Measurements from ENCODE around the gene TFF1.

The TFF1 gene

DNA sequence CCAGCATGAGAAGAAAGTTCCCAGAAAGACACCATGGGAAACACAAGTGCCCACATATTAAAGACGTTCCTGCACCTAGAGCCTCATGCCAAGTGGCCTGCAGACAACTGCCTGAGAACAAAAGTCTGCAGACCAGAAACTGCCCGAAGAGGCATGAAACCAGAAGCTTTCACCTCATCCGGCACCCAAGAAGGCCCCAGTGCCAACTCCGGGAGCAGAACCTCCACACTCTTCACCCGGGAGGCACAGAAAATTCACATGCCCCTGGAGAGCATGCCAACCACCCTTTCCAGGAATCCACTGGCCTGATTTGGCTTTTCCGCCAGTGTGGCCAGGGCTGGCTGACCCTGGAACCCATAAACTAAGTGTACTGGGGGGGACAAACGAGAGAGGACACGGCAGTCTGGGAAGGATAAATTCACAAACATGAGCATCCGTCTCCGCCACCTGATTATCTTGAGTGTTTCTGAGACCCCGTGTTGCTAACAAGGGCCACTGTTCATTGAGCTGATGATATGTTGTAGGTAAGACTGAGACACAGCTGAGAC, 22.3 kb downstream of the TFF1 start:
- DNase-seq (ENCODE audit: low read depth in 2 of 2), result no peak

- DNase-seq (ENCODE audit: low read depth in 2 of 2), result no peak
Measured at GRCh38 chr21:42343556-42343955, 22.8 kb downstream of the TFF1 start.

DNA sequence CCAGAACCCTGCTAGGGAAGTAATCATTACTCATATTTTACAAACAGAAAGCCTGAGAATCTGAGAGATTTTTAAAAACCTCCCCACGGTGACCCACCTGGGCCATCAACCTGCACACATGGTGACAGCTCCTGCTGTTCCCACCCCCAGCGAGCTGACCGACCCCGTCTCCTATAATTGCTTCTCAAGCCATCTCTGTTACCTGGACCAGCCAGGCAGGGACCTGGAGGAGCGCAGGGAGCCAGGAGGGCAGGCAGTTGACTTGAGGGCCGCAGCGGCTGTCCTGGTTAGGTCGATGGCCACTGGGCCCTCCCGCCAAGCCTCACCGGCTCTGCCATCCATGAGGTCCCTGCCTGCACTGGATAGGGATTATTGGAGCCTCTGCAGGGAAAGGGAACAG, 23.2 kb downstream of the TFF1 start:
- DNase-seq (ENCODE audit: low read depth in 2 of 2), result no peak

GRCh38 chr21:42341776-42342542, 24.4 kb downstream of the TFF1 start:
- DNase-seq (ENCODE audit: low read depth in 2 of 2), result no peak

DNA sequence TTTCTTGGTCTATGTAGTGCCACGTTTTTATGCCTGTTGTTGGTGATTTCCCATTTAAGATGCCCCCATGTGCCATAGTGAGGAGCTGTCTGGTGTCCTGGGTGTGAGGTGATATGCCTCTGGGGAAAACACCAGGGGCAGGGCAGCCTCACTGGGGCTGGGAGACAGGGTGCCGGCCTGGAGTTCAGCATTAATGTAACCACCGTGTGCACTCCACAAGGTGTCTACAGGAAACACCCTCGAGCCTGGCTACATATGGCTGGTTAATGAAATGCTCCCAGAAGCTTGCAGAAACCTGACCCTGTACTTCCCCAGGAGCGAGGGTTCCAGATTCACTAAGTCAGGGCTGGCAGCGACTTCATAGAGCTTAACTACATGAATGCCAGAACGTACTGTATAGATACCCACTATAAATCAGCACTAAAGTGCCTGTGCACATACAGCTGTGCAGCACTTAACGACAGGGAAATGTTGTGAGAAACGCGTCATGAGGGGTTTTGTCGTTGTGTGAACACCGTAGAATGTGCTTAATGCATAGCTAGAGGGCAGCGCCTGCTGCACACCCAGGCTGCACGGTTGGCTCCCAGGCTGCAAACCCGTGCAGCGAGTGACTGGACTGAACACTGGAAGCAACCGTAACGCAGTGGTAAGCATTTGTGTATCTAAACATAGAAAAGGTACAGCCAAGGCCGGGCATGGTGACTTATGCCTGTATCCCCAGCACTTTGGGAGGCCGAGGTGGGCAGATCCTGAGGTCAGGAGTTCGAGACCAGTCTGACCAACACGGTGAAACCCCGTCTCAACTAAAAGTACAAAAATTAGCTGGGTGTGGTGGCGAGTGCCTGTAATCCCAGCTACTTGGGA, 25.9 kb downstream of the TFF1 start:
- DNase-seq (ENCODE audit: low read depth in 2 of 2), result no peak

DNA sequence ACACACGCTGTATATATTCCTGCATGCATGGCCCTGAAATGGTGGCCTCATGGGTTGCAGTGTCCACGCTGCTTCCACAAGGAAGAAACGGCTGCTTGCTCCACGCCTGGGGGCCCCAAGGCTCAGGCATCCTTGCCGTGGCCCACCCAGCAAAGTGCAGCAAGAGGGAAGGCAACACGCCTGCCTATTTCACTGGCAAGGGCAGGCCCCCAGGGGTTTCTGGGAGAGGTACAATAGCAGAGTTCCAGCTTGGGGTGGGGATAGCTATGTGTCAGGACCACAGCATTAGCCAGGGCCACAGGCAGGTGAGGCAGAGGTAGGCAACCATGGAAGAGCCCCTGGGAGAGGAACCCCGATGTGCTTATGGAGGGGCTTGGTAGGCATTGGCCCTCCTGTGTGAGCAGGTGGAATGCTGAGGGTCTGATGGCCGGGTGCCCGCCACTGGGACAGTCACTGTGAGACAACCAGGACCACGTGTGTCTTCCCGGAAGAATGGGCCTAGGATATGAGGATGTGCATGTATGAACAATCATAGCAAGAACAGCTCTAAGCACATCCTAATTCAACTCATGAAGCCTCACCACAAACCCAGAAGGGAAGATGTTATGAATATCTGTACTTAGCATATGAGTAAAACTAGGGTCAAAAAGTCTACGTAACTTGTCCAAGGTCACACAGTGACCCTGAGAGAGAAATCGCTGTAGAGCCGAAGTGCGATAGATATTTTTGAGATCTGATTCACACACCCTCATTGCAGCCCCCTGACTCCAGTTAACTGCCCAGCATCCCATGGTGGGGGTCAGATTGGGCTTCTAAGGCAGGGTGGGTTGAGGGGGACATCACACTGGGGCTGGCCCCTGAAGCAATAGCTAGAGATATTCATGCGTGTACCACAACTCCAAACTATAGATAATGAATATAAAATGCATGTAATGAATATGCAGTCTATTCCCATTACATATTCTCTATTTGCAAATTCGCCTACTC, 27.3 kb downstream of the TFF1 start:
- no peak for DNase-seq (ENCODE audit: low read depth in 2 of 2)

DNA sequence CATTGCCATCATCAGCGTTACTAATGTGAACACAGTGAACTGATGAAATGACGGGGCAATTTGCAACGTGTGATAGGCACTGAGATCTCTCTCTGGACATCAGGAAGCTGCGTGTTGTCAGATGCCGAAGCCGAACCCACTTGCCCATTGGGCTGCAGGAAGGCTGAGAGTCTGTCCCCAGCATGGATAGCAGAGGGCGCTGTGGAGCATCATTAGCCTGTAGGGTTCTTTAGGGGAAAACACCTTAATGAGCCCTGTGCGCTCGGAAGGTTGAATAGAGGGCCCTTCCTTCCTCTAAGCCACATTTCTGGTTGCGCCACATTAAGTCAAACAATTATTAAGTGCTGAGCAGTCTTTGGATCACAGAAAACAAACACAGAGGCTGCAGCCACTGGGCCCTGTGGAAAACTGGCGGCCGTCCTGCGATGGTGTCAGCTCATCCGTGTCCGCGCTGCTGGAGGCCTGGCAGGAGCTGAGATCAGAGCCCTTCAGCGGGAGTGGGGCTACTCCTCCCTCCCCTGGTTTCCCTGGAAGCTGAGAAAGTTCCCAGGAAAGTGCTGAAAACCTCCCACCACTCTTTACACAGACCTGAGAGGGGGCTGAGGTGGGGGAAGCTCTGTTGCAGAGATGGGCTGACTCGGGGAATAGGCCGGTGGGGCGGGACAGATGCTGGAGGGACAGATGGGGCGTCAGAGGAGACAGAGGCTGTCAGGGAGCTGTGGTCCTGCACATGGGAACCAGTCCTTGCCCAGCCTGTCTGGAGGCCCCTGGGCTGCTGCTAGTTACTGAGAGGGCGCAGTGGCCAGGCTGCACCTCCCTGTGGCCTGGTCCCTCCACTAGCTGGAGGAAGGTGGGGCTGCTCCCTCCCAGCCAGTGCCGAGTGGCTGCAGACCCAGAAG, 28.3 kb downstream of the TFF1 start:
- DNase-seq (ENCODE audit: low read depth in 2 of 2), result no peak

- no peak for DNase-seq (ENCODE audit: low read depth in 2 of 2)
Measured at GRCh38 chr21:42337276-42337675, 29.1 kb downstream of the TFF1 start.

DNA sequence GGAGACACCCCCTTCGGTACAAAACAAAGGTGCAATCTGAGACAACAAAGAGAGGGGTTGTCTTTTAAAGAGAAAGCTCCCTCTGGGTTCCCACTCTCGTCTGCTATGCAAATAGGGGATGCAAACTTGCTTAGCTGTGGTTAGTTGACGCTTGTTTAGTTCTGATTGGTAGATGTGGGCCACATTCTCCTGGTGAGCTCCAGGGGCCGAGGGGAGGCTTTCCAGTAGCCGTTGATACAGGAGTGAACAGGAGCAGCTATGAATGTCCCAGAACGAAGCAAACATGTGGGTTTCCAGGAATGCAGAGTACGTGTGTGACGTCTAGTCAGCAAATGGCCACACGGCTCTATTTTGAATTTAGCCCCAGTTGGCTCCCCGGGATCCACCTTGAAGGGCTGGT, 30.3 kb downstream of the TFF1 start:
- no peak for DNase-seq (ENCODE audit: low read depth in 2 of 2)

DNA sequence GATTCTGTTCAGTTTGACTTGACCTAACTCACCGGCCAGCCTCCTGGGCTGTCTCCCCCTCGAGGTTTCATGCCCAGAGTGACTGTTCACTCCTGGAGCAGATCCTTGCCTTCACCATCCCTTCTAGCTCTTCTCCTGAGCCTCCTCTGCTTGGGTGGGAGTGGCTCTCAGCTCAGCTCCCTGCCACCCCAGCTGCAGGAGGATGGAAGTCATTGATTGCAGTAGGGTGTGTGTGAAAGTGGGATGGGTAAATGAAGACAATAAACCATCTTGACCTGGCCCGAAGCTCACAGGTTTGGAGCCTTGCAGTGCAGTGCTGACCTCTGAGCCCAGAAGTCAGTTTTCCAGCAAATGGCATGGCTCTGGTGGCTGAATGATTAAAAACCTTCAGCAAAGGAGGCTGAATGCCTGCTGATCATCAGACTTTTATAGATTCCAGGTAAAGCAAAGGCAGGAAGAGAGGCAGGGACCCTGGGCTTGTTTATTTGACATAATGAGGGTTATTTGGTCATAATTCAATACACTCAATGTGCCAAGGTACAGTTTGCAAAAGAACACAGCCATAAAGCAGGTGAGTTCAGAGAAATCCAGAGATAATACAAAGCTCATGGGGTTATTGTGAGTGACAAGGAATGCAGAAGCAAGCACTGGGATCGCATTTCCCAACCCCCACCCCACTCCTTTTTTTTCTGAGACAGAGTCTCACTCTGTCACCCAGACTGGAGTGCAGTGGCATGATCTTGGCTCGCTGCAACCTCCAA, 33.6 kb downstream of the TFF1 start:
- no peak for DNase-seq (ENCODE audit: low read depth in 2 of 2)

DNA sequence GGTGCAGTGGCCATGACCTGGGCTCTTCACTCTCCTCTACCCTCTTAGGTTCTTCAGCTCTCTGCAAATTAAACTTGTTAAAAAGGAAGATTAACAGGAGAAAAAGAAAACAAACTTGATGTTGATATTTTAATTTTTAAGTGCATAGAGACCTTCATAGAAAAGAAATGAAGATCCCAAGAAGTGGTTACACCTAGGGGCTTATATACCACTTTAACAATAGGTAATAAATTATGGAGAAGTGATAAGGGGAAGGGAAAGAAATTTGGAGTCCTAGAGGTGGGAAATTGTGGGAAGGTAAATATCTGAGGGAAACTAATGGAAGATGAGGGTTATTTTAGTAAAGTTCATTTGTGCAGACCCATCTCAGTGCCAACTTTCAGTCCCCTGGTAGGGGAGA, 34.7 kb downstream of the TFF1 start:
- no peak for DNase-seq (ENCODE audit: low read depth in 2 of 2)

- DNase-seq (ENCODE audit: low read depth in 2 of 2), result no peak
Measured at GRCh38 chr21:42330380-42331371, 35.7 kb downstream of the TFF1 start.

DNA sequence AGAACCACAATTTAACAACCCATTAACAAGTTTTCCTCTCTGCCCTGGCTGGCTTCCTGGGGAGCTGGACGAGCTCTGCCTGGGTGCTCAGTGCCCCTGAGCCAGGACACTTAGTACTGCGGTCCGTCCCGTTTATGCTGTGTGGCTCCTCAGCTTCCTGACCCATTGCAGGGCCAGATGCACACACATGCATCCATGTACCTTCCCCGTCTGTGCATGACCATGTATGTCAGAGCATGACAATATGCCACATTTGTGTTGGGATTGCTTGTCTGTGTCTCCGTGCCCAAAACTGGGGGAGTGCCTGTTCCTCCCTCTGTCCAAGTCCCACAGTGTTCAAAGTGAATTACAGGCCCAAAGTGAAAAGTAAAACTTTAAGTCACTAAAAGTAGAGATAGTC, 41.4 kb downstream of the TFF1 start:
- DNase-seq (ENCODE audit: low read depth in 2 of 2), result no peak

DNA sequence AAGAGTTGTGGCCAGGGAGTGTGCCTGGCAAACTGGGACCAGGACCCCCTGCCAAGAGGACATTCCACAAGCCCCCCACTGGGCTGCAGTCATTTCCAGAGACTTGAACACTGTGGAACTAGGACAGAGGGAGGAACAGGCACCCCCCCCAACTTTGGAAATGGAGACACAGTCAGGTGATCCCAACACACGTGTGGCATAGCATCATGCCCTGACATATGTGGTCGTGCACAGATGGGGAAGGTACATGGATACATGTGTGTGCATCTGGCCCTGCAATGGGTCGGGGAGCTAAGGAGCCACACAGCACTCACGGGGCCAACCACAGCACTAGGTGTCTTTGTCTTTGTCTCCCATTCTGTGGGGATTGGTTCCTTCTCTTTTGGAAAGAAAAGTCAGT, 44.5 kb downstream of the TFF1 start:
- no peak for DNase-seq (ENCODE audit: low read depth in 2 of 2)

DNA sequence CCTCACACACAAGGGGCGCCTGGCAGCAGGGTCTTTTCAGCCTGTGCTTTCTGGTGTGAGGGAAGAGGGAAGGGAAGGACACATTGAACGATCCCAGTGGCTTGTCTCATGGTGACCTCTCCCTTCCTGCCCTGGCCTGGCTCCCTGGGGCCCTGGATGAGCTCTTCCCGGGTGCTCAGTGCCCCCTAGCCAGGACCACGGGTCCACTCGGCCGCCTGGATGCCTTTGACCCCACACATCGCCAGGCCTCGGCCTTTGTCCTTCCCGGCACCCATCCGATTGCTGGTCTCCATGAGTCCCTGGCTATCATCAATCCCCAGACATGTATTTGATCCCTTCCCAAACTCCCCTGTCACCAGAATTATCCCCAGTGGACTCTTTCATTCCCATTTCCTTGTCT, 45.1 kb downstream of the TFF1 start:
- DNase-seq (ENCODE audit: low read depth in 2 of 2), result no peak

- DNase-seq (ENCODE audit: low read depth in 2 of 2), result no peak
Measured at GRCh38 chr21:42320791-42321190, 45.5 kb downstream of the TFF1 start.

DNA sequence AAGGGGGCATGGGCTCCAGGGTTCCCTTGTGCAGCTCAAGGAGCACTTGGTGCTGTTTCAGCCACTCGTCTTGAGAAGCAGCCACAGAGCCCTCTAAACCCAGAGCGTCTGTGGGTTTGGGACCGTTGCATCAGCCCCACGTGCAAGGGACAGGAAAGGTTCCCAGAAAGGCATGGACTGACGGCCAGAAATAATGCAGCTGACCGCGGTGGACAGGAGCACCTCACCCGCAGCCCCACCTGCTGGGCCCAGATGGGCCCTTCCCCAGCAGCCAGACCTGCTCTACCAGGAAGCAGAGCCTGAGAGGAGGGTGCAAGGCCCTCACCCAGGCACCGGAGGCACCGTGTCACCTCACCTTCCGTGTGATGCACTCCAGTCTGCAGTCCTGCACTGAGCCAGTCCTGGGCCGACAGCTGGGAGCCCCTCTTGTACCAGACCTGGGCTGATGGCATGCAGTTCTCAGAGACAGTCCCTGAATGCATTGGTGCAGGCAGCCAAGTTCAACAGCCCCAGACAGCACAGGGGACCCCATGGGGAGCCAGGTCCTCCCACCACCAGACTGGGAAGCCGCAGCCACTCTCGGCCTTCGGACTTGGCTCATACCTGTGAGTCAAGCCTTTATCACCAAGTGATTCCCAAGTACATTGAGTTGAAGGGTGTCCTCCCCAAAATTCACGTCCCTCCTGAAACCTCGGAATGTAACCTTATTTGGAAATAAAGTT, 46.3 kb downstream of the TFF1 start:
- DNase-seq (ENCODE audit: low read depth in 2 of 2), result no peak

GRCh38 chr21:42319376-42319775, 47.0 kb downstream of the TFF1 start:
- DNase-seq (ENCODE audit: low read depth in 2 of 2), result no peak
